HG02798 (cell line): ENCODE results near the gene MBD6.

Experiments used
- ATAC-seq: cut with Tn5 transposase; IDR thresholded peaks from one replicate; pipeline ENCODE4 v1.9.1; 2021; ENCODE audit warnings: mild to moderate bottlenecking; ENCODE audit not compliant: unreplicated experiment, poor library complexity

Gene MBD6

GRCh38 chr12:57527184-57527583, 4.6 kb downstream of the MBD6 start:
- no peak for ATAC-seq

- no peak for ATAC-seq
Measured at GRCh38 chr12:57528176-57528575, 5.6 kb downstream of the MBD6 start.

GRCh38 chr12:57528831-57529555, 6.4 kb downstream of the MBD6 start:
- no peak for ATAC-seq

GRCh38 chr12:57529831-57530230, 7.2 kb downstream of the MBD6 start:
- ATAC-seq = no peak

GRCh38 chr12:57530396-57531142, 7.9 kb downstream of the MBD6 start:
- no peak for ATAC-seq

GRCh38 chr12:57531836-57532235, 9.2 kb downstream of the MBD6 start:
- no peak for ATAC-seq

GRCh38 chr12:57533108-57533507, 10.5 kb downstream of the MBD6 start:
- ATAC-seq = no peak

GRCh38 chr12:57534250-57534649, 11.6 kb downstream of the MBD6 start:
- no peak for ATAC-seq

GRCh38 chr12:57534991-57535543, 12.4 kb downstream of the MBD6 start:
- no peak for ATAC-seq

- no peak for ATAC-seq
Measured at GRCh38 chr12:57535764-57536596, 13.4 kb downstream of the MBD6 start.

- ATAC-seq = no peak
Measured at GRCh38 chr12:57536597-57536942, 13.9 kb downstream of the MBD6 start.

- ATAC-seq = no peak
Measured at GRCh38 chr12:57539134-57539768, 16.6 kb downstream of the MBD6 start.

GRCh38 chr12:57541001-57541400, 18.4 kb downstream of the MBD6 start:
- no peak for ATAC-seq

- no peak for ATAC-seq
Measured at GRCh38 chr12:57541717-57542116, 19.1 kb downstream of the MBD6 start.

- no peak for ATAC-seq
Measured at GRCh38 chr12:57543581-57543980, 21.0 kb downstream of the MBD6 start.

- ATAC-seq = no peak
Measured at GRCh38 chr12:57545809-57546437, 23.3 kb downstream of the MBD6 start.

- ATAC-seq = peak; percentile 98
Measured at GRCh38 chr12:57546438-57547287, 24.0 kb downstream of the MBD6 start, which contains the start of gene DCTN2. Gene DCTN2 (minus strand): TSS chr12:57547192. CDS start chr12:57547063, 129 bp downstream.

GRCh38 chr12:57547288-57548012, 24.8 kb downstream of the MBD6 start:
- no peak for ATAC-seq
